Measurements from ENCODE around the gene TAF5L. TPM values are rescaled to one million over a fixed set of nuclear protein-coding genes. Genes with fewer than 3 reads are reported as not detected.

TAF5L gene
- total and polyA plus RNA-seq, 8 donors: 0.29 to 33.8 (median 8.8) TPM

- intact Hi-C loops (cut with DNase I; ENCODE audit: low total_unique reads): no loop called here
- no peaks in the 10 kb centered on the region for H3K27me3 ChIP-seq
- no peaks in the 10 kb centered on the region for H3K4me1 ChIP-seq
- H3K4me3 ChIP-seq: no peak overlapping the region
- WGBS, 5 donors: 82 to 96% (median 86%) methylated on average over 2 of the region's 2 CpGs
- H3K9me3 ChIP-seq: no peaks in the 10 kb centered on the region
- H3K27ac ChIP-seq: no peak overlapping the region
- TF ChIP-seq EP300 (IDR thresholded peaks at IDR 0.05) (no peak), POLR2AphosphoS5 (IDR thresholded peaks at IDR 0.05) (no peak), CTCF (IDR thresholded peaks at IDR 0.05) (no peak), POLR2A (IDR thresholded peaks at IDR 0.05) (no peak)
- H3K36me3 ChIP-seq: peaks cover 41 to 98% (median 96%) of the 10 kb centered on the region in 4 donors
- no peak for DNase-seq
Observed at GRCh38 chr1:229607370-229607769, 18.6 kb downstream of the TAF5L start.

- no peak overlapping the region for H3K27ac ChIP-seq
- H3K4me1 ChIP-seq: peaks cover 0 to 14% (median 5%) of the 10 kb centered on the region in 4 donors
- TF ChIP-seq POLR2A (IDR thresholded peaks at IDR 0.05): no peak
- TF ChIP-seq EP300 (IDR thresholded peaks at IDR 0.05): no peak
- no peak for TF ChIP-seq POLR2AphosphoS5 (IDR thresholded peaks at IDR 0.05)
- TF ChIP-seq CTCF (IDR thresholded peaks at IDR 0.05): no peak
- WGBS, 5 donors: 81 to 91% (median 89%) methylated on average over 7 of the region's 7 CpGs
- intact Hi-C loops (cut with DNase I; ENCODE audit: low total_unique reads): no loop called here
- H3K9me3 ChIP-seq: no peaks in the 10 kb centered on the region
- H3K36me3 ChIP-seq: peaks cover 18 to 90% (median 85%) of the 10 kb centered on the region in 4 donors
- no peaks in the 10 kb centered on the region for H3K27me3 ChIP-seq
- DNase-seq: no peak
- H3K4me3 ChIP-seq: no peak overlapping the region
Observed at GRCh38 chr1:229603371-229604005, 22.4 kb downstream of the TAF5L start.

- TF ChIP-seq CTCF (IDR thresholded peaks at IDR 0.05) (no peak), POLR2AphosphoS5 (IDR thresholded peaks at IDR 0.05) (no peak), POLR2A (IDR thresholded peaks at IDR 0.05) (no peak), EP300 (IDR thresholded peaks at IDR 0.05) (no peak)
- H3K27me3 ChIP-seq: no peaks in the 10 kb centered on the region
- H3K27ac ChIP-seq: peak overlapping the region in 1 of 5 donors; percentile 15
- H3K4me1 ChIP-seq: peaks cover 0 to 35% (median 17%) of the 10 kb centered on the region in 4 donors
- intact Hi-C loops (cut with DNase I; ENCODE audit: low total_unique reads): no loop called here
- WGBS, 5 donors: 90 to 95% (median 91%) methylated on average over 5 of the region's 5 CpGs
- no peak overlapping the region for H3K4me3 ChIP-seq
- no peak for DNase-seq
- peaks cover 14 to 59% (median 58%) of the 10 kb centered on the region in 4 donors for H3K36me3 ChIP-seq
- H3K9me3 ChIP-seq: no peaks in the 10 kb centered on the region
Observed at GRCh38 chr1:229600229-229600628, 25.7 kb downstream of the TAF5L start.

- no peaks in the 10 kb centered on the region for H3K27me3 ChIP-seq
- H3K4me1 ChIP-seq: peaks cover 0 to 35% (median 17%) of the 10 kb centered on the region in 4 donors
- no peaks in the 10 kb centered on the region for H3K9me3 ChIP-seq
- DNase-seq: no peak
- H3K4me3 ChIP-seq: no peak overlapping the region
- H3K36me3 ChIP-seq: peaks cover 16 to 59% (median 59%) of the 10 kb centered on the region in 4 donors
- TF ChIP-seq CTCF (IDR thresholded peaks at IDR 0.05) (no peak), POLR2A (IDR thresholded peaks at IDR 0.05) (no peak), POLR2AphosphoS5 (IDR thresholded peaks at IDR 0.05) (no peak), EP300 (IDR thresholded peaks at IDR 0.05) (no peak)
- peak overlapping the region in 3 of 5 donors; percentile 73 to 86 (median 79) for H3K27ac ChIP-seq
- intact Hi-C loops (cut with DNase I; ENCODE audit: low total_unique reads): no loop called here
- WGBS, 5 donors: 81 to 91% (median 90%) methylated on average over 3 of the region's 3 CpGs
Observed at GRCh38 chr1:229599218-229599954, 26.5 kb downstream of the TAF5L start.
